ENCODE data around the gene HNRNPD. TPM values are rescaled to one million over a fixed set of nuclear protein-coding genes. Genes with fewer than 3 reads are reported as not detected.

The HNRNPD gene
- total RNA-seq, 5 donors from 2014 or later (not counting 1 experiment from before 2014, with no cell fraction given) = 193 to 274 (median 202) TPM

DNA sequence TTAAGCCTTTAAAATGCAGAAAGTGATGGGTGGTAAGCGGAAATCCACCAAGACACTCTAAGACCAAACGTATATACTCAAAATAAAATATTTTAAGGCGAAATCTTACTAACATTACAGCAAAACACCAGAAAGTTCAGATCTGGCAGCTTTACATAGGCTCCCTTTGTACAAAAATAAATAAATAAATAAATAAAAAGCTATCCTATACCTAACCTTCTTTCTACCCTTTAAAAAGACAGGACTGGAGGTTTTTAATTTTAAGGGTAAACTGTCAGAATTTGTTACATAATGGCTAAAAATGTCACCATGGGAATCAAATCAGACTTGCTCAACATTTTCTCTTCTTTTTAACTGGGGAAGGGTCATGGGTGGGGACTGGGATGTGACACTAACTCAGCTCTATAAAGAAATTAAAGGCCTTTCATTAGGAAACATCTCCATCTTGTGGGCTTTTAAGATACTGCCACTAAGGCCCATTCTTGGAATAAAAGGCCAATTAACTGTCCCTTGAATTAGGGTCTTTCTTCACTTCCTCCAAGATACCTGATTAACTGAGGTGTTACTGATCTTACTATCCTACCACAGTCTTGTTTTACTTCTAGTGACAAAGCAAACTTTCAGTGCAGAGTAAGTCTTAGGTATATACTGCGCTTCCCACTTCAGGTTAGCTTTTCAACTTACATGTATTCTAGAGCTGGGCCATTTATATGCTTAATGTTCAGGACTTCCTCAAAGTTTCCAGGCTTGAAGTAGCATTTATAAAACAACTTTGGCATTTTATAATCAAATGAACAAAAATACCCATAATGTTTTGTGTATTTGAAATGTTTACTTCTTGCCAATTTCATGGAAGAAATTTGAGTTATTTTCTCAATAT is 13.3 kb downstream of the HNRNPD start:
- no peaks in the 10 kb centered on the region for H3K9me3 ChIP-seq
- H3K27me3 ChIP-seq (replicated peaks in 1 of 2; ENCODE audit: control insufficient read depth in 2 of 2, extremely low read depth in 1 of 2, insufficient read depth in 2 of 2, low read length in 1 of 2) = no peaks in the 10 kb centered on the region
- DNase-seq (peak in 2 of 35 experiments; percentile 31 to 56), ATAC-seq (replicated peaks in 1 of 4) (peak; percentile 59 to 69 (median 66))
- ChIA-PET POLR2A (interaction anchor here (0.6 to 1.8 kb wide), 5 partner anchors 11 to 646 kb away, joined by 3 to 9 read pairs (median 4); no protein-coding TSS in a partner anchor), CTCF (interaction anchor here (0.7 to 3.7 kb wide), 25 partner anchors 8 to 893 kb away, joined by 3 to 29 read pairs (median 3); partner anchors contain the start of genes HNRNPD (in 1 of the 2), RASGEF1B (in 1 of the 2) and THAP9 (in 1 of the 2))
- H3K4me3 ChIP-seq (ENCODE audit: control insufficient read depth in 1 of 2, extremely low read depth in 1 of 2, low read length in 1 of 2) = no peak overlapping the region
- peak overlapping the region; percentile 6 for H3K27ac ChIP-seq (ENCODE audit: low read length)
- H3K4me1 ChIP-seq (ENCODE audit: control insufficient read depth in 1 of 2, extremely low read depth in 1 of 2, insufficient read depth in 2 of 2, low read length in 2 of 2) = peaks cover 24 to 56% of the 10 kb centered on the region in 2 experiments
- WGBS (ENCODE audit: insufficient coverage) = no CpG with 5 or more reads among the region's 4 CpGs
- H3K36me3 Mint-ChIP-seq = peaks cover 34% of the 10 kb centered on the region
- no peaks in the 10 kb centered on the region for H3K9me3 Mint-ChIP-seq
- H3K27me3 Mint-ChIP-seq = no peaks in the 10 kb centered on the region
- peak overlapping the region in 1 of 3 donors; percentile 32 for H3K4me3 Mint-ChIP-seq
- peaks cover under 1 to 47% of the 10 kb centered on the region in 2 donors for H3K36me3 ChIP-seq (ENCODE audit: control insufficient read depth in 2 of 2, extremely low read depth in 1 of 2, insufficient read depth in 1 of 2, low read length in 1 of 2)
- no peak overlapping the region for H3K27ac Mint-ChIP-seq
- H3K4me1 Mint-ChIP-seq = peaks cover 87 to 91% (median 91%) of the 10 kb centered on the region in 3 donors

DNA sequence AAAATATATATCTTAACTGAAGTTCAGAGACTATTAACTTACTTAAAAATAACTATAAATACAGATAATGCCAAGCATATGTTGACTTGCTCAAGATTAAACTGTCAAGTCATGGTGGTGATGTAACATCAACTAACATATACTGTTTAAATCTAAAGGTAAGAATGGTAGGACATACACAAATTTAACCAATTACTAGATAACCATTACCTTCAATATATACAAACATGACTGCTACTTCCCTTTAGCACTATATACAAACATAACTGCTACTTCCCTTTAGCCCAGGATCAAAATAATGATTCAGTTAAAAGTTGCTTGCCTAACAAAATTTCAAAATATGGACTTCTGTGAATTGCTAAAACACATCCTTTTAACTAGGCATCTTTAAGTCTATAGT is 14.9 kb downstream of the HNRNPD start:
- Mint-ChIP-seq H3K4me3 (peak overlapping the region in 1 of 3 donors; percentile 23), H3K27me3 (no peaks in the 10 kb centered on the region), H3K27ac (peak overlapping the region; percentile 5 to 56), H3K36me3 (peaks cover 40% of the 10 kb centered on the region), H3K9me3 (no peaks in the 10 kb centered on the region), H3K4me1 (peaks cover 81 to 84% (median 84%) of the 10 kb centered on the region in 3 donors)
- no peak for ATAC-seq (replicated peaks in 1 of 4)
- CTCF ChIA-PET = interaction anchor here in 1 of 2 donors (0.6 to 3.7 kb wide), 2 partner anchors 70 to 881 kb away, joined by 4 to 19 read pairs; no protein-coding TSS in a partner anchor
- POLR2A ChIA-PET = no interaction called here
- no peak for DNase-seq
- Histone ChIP-seq H3K36me3 (ENCODE audit: control insufficient read depth in 2 of 2, extremely low read depth in 1 of 2, insufficient read depth in 1 of 2, low read length in 1 of 2) (peaks cover 4 to 61% of the 10 kb centered on the region in 2 donors), H3K9me3 (no peaks in the 10 kb centered on the region), H3K27ac (ENCODE audit: low read length) (no peak overlapping the region), H3K27me3 (replicated peaks in 1 of 2; ENCODE audit: control insufficient read depth in 2 of 2, extremely low read depth in 1 of 2, insufficient read depth in 2 of 2, low read length in 1 of 2) (no peaks in the 10 kb centered on the region), H3K4me1 (ENCODE audit: control insufficient read depth in 1 of 2, extremely low read depth in 1 of 2, insufficient read depth in 2 of 2, low read length in 2 of 2) (peaks cover 17 to 43% of the 10 kb centered on the region in 2 experiments), H3K4me3 (ENCODE audit: control insufficient read depth in 1 of 2, extremely low read depth in 1 of 2, low read length in 1 of 2) (no peak overlapping the region)

DNA sequence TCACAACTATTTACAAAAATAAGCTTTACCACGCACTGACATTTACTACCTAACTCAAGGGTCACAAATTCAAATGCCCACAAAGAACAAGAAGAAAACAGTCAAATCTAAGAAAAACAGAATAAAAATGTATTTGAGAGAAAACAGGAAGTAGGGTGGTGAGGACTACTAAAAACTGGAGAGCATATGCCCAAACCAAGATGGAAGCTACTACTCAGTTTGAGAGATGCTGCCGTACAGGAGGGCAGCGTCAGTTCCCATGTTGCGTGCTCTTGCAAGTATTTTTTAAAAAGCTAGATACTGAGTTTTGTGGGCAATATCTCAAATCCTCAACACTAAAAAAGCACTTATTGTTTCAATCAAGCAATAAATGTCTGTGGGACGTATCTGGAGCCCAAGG is 16.2 kb downstream of the HNRNPD start:
- H3K36me3 ChIP-seq (ENCODE audit: control insufficient read depth in 2 of 2, extremely low read depth in 1 of 2, insufficient read depth in 1 of 2, low read length in 1 of 2) = peaks cover 4 to 67% of the 10 kb centered on the region in 2 donors
- H3K36me3 Mint-ChIP-seq = peaks cover 52% of the 10 kb centered on the region
- H3K4me1 ChIP-seq (ENCODE audit: control insufficient read depth in 1 of 2, extremely low read depth in 1 of 2, insufficient read depth in 2 of 2, low read length in 2 of 2) = peaks cover 10 to 42% of the 10 kb centered on the region in 2 experiments

DNA sequence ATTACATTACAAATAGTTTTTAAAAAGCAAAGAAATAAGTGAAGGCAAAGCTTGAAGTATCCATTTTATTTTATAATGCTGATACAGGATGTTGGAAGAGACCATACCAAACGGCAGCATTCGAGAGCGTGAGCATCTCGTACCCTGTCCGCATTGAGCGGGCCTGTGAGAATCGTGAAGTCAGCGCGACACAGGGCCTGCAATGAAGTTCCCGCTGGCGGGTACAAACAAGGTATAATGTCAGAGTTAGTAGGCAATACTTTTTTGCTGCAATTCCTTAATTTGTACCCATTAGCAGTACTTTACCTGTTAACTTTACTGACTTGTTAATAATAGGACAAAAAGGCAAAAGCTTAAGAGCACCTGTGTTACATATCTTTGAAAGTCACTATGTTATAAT is 19.0 kb downstream of the HNRNPD start:
- Histone ChIP-seq H3K4me3 (ENCODE audit: control insufficient read depth in 1 of 2, extremely low read depth in 1 of 2, low read length in 1 of 2) (no peak overlapping the region), H3K36me3 (ENCODE audit: control insufficient read depth in 2 of 2, extremely low read depth in 1 of 2, insufficient read depth in 1 of 2, low read length in 1 of 2) (peaks cover 4 to 91% of the 10 kb centered on the region in 2 donors), H3K27me3 (replicated peaks in 1 of 2; ENCODE audit: control insufficient read depth in 2 of 2, extremely low read depth in 1 of 2, insufficient read depth in 2 of 2, low read length in 1 of 2) (no peaks in the 10 kb centered on the region), H3K27ac (ENCODE audit: low read length) (no peak overlapping the region), H3K9me3 (no peaks in the 10 kb centered on the region), H3K4me1 (ENCODE audit: control insufficient read depth in 1 of 2, extremely low read depth in 1 of 2, insufficient read depth in 2 of 2, low read length in 2 of 2) (peaks cover 7 to 16% of the 10 kb centered on the region in 2 experiments)
- POLR2A ChIA-PET = interaction anchor here (0.6 to 1.9 kb wide), 3 partner anchors 10 to 77 kb away, joined by 3 to 12 read pairs (median 4); no protein-coding TSS in a partner anchor
- peaks cover 61 to 71% (median 62%) of the 10 kb centered on the region in 3 donors for H3K4me1 Mint-ChIP-seq
- H3K4me3 Mint-ChIP-seq = no peak overlapping the region
- H3K27ac Mint-ChIP-seq = no peak overlapping the region
- WGBS (ENCODE audit: insufficient coverage) = 90% methylated on average over 4 of the region's 11 CpGs
- ATAC-seq (replicated peaks in 1 of 4) (no peak), DNase-seq (no peak)
- no peaks in the 10 kb centered on the region for H3K27me3 Mint-ChIP-seq
- peaks cover 59% of the 10 kb centered on the region for H3K36me3 Mint-ChIP-seq
- CTCF ChIA-PET = interaction anchor here in 1 of 2 donors (0.6 to 2.4 kb wide), 6 partner anchors 11 to 632 kb away, joined by 3 to 12 read pairs (median 4); no protein-coding TSS in a partner anchor
- no peaks in the 10 kb centered on the region for H3K9me3 Mint-ChIP-seq

More for the DNA sequence above, 16.2 kb downstream of the HNRNPD start:
- H3K9me3 Mint-ChIP-seq = no peaks in the 10 kb centered on the region
- DNase-seq = no peak
- no peak for ATAC-seq (replicated peaks in 1 of 4)
- no peaks in the 10 kb centered on the region for H3K27me3 ChIP-seq (replicated peaks in 1 of 2; ENCODE audit: control insufficient read depth in 2 of 2, extremely low read depth in 1 of 2, insufficient read depth in 2 of 2, low read length in 1 of 2)
- POLR2A ChIA-PET = interaction anchor here (0.5 to 1.6 kb wide), 4 partner anchors 9 to 17 kb away, joined by 4 read pairs; no protein-coding TSS in a partner anchor
- no peaks in the 10 kb centered on the region for H3K27me3 Mint-ChIP-seq
- peaks cover 82 to 86% (median 84%) of the 10 kb centered on the region in 3 donors for H3K4me1 Mint-ChIP-seq
- H3K27ac ChIP-seq (ENCODE audit: low read length) = no peak overlapping the region
- peak overlapping the region; percentile 85 to 88 for H3K27ac Mint-ChIP-seq
- peak overlapping the region in 2 of 3 donors; percentile 14 to 44 for H3K4me3 Mint-ChIP-seq
- no peak overlapping the region for H3K4me3 ChIP-seq (ENCODE audit: control insufficient read depth in 1 of 2, extremely low read depth in 1 of 2, low read length in 1 of 2)
- 100% methylated on average over 1 of the region's 5 CpGs for WGBS (ENCODE audit: insufficient coverage)
- CTCF ChIA-PET = interaction anchor here in 1 of 2 donors (0.8 to 1.2 kb wide), 3 partner anchors 9 to 73 kb away, joined by 3 to 4 read pairs (median 4); no protein-coding TSS in a partner anchor
- no peaks in the 10 kb centered on the region for H3K9me3 ChIP-seq

DNA sequence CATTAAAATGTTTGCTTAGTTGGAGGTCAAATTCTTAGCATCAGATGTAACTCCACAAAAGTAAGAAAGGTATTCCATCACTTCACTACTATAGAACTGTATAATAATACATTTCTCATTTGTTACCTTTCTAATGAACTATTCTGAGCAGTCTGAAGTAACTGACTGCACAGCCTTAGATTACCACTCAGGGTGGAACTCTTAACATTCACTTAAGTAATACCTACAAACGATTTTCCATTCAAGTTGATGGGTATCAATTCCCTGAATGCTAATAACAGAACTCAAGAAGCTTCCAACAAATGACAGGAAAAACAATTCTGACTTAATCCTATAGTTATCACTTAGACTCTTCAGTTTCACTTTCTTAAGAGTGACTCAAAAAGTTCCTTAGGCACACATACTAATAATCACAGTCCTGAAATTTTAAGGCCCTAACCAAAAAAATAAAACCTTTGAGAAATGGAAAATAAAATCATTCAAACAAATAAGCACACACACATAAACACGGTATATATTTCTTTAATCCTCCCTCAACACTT is 20.9 kb downstream of the HNRNPD start:
- no peak overlapping the region for H3K4me3 ChIP-seq (ENCODE audit: control insufficient read depth in 1 of 2, extremely low read depth in 1 of 2, low read length in 1 of 2)
- Mint-ChIP-seq H3K4me1 (peaks cover 51 to 62% (median 58%) of the 10 kb centered on the region in 3 donors), H3K36me3 (peaks cover 56% of the 10 kb centered on the region), H3K27ac (peak overlapping the region; percentile 64 to 75), H3K4me3 (no peak overlapping the region), H3K27me3 (no peaks in the 10 kb centered on the region), H3K9me3 (no peaks in the 10 kb centered on the region)
- DNase-seq (no peak), ATAC-seq (replicated peaks in 1 of 4) (no peak)
- H3K9me3 ChIP-seq = no peaks in the 10 kb centered on the region
- WGBS (ENCODE audit: insufficient coverage) = 0% methylated on average over 1 of the region's 2 CpGs
- CTCF ChIA-PET = no interaction called here
- POLR2A ChIA-PET = no interaction called here
- H3K27ac ChIP-seq (ENCODE audit: low read length) = peak overlapping the region; percentile 24
- H3K27me3 ChIP-seq (replicated peaks in 1 of 2; ENCODE audit: control insufficient read depth in 2 of 2, extremely low read depth in 1 of 2, insufficient read depth in 2 of 2, low read length in 1 of 2) = no peaks in the 10 kb centered on the region
- peaks cover 4 to 7% of the 10 kb centered on the region in 2 experiments for H3K4me1 ChIP-seq (ENCODE audit: control insufficient read depth in 1 of 2, extremely low read depth in 1 of 2, insufficient read depth in 2 of 2, low read length in 2 of 2)
- H3K36me3 ChIP-seq (ENCODE audit: control insufficient read depth in 2 of 2, extremely low read depth in 1 of 2, insufficient read depth in 1 of 2, low read length in 1 of 2) = peaks cover 4 to 77% of the 10 kb centered on the region in 2 donors

Measured in T-cell (primary cell).